NCI-H526 treated with DMSO at 0.1 percent for 48 hours (cell line): ENCODE results near the gene SHF.

Source experiments
- DNase-seq: peaks from one replicate; lab custom pipeline; 2025; lab: John Stamatoyannopoulos, UW

The SHF gene

DNA sequence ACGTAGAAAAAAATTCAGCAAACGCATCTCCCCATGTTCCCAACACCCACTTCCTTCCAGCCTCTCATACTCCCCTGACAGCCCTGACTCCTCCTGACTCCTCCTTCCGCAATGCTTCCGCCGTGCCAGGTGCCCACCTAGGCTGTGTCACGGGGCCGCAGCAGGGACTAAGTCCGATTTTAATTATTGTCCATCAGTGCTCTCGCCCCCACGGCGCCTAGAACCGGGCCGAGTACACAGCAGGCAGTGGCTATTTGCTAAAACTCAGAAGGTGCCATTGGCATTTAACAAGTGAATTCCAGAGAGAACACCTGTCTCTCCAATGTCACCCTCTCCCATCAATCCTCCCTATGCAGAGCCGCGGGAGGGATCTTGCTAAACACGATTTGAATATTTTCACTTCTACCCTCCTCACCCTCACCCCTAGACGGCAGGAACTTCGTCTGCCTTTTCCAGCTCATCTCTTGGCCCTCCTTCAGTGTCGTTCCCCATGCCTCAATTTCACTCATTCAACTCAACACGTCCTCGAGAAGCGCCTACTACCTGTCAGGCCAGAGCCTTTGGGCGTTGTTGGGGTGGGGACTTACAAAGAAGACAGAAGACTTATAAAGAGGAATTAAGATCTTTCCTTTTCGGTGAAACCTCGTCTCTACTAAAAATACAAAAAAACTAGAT lies 11.5 kb upstream of the SHF start:
- DNase-seq: peak; percentile 73

DNA sequence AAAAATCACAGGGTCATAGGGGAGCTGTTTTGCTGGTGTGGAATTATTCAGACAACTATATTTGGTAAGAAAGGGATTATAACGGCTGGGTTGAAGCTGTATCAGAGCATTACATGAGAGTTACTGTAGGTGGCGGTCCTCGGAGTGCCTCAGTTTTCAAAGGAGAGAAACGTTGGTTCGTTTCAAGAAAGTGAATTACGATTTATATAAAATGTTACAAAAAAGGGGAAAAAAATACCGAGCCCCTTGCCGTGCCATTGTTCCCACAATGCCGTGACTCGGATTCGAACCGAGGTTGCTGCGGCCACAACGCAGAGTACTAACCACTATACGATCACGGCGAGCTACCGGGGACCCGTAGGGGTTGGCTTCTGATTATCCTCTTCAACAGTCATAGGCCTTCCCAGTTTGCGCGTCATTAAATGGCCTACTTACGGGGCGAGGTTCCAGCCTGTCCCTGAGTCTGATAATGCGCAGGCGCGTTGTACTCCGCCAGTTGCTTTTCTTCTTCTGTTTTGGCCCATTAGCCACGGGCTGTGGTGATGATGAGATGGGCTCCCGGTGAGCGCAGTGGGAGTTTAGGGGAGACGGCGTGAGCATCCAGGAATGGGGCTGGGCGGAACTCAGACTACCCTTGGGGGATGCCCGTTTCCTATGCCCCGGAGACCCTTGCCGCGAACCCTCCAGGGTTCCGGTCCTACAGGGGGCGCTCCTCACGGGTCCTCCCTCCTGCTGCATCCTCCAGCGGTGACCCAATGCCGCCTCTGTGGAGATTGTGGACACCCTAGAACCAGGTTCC lies 10.8 kb upstream of the SHF start:
- DNase-seq: peak; percentile 91

DNA sequence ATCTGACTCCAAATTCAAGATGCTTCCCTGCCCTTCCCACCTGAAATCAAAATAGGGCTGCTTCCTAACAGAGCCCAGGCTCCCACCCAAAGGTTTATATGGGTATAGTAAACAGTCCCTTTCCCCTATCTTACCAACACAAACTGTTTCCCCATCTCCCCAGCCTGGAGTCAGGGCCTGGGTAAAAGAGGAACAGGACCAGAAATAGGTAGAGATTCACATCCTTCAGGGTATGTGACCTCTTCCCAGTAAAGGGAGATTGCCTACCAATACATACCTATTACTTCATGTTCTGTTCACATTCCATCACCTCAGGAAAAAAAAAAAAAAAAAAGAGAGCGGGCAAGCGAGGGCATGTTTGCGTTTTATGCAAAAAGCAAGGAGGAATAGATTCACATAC lies 9.7 kb upstream of the SHF start:
- peak; percentile 19 for DNase-seq

DNA sequence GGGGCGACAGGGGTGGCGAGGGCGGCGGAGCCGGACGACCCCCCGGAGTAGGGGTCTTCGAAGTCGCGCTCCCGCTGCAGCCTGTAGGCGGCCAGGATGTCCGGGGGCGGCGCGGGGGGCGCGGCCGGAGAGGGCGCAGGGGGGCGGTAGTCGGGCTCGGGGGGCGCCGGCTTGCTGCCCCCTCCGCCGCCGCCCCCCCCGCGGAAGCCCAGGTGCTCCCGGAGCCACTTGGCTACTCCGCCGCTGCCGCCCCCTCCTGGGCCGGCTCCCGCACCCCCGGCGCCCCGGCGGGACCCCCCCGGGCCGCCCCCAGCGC lies 230 bp downstream of the SHF start:
- no peak for DNase-seq

DNA sequence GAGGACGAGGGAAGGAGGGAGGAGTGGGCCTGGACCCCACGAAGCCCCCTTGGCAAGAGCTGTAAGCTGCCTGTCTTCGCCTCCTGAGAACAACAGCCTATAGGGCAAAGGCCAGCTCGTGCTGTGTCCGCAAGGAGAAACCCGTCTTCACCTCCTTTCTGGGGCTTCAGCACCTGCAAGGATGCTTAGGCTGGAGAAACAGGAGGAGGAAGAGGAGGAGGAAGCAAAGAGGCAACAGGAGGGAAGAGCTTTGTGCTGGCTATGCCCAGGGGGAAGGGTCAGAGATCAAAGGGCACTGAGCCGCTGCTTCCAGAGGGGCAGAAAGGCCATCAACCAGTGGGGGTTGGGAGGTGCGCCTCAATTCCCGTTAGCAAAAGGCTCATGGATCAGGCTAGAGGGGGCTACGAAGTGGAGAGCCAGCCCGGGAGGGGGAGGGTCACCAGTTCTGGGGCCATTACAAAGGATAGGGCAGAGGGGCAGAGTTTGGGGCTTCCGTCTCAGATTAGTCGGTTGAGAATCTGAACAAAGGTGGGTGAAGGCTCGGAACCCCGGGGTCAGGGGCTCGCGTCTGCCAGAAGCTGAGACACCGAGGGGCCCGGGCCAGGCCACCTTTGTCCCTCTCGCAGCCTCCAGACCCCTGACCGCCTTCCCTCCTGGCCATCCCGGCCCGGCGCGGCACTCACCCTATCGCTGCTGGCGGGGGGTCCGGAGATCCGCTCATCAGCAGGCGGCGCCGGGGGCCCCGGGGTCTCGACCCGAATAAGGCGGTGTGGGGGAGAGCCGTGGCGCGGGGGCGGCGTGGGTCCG lies 792 bp downstream of the SHF start:
- DNase-seq: no peak

DNA sequence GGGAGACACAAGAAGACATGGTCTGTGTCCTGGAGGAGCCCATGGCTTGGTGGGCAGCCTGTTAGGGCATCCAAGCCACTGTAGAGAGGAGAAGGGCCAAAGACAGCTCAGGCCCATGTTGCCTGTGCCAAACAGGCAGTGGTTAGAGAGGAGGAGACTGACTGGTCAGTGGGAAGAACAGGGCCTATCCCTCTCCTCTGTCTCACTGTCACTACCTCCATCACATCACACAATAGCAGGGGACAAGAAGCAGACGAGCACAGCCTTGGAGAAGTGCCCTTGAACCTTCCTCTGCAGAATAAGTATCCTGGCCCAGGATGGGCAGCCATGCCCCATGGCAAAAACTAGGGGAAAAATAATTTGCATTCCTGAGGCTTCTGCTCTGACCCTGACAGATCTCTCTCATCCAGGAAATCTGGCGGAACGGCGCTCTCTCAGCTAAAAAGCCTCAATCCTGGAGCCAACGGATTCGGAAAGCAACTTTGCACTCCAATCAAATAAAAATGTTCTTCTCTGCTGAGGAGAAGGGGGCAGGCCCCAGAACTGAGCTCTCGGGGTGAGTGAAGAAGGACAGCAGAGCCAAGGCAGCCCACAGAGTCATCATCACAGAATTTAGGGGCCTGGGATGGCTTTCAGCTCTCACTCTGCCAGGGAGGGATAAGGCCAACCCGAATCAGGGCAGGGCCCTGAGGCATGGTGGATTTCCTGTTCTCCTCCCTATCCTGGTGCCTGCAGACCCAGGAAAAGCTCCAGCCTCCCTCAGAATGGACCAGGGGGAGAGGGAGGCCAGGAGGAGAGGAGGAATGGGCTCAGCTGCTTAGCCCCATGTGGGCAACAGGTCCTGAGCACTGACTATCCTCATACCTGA lies 1.6 kb downstream of the SHF start:
- DNase-seq: no peak

DNA sequence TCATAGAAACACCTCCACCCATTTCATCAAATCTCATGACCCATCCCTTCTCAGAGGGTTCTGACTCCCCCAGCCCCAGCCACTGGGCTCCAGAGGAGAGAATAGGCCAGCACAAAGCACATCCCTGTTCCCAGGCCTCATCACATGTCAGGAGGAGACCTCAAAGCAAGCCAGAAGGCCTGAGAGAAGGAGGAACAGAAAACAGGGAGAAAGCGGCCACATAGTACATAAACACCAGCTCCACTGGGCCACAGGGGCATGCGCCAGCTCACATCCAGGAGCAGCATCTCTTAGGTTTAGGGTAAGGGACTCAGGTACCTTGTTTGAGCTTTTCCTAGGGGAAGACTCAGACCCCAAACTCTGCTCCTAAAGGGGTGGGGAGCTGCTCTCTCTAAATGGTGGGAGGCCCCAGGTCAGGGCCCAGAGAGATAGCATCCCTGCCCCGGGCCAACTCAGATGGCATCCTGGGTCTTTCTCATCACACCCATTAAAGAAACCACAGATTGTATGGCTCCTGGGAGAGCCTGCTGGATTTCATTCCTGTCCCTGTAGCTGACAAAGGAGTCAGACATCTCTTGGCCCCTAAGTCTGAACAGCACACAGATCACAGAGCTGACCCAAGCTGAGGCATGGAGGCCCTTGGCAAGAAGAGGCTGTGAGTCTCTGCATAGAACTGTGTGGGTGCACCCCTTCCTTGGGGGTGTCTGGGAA lies 2.5 kb downstream of the SHF start:
- no peak for DNase-seq

DNA sequence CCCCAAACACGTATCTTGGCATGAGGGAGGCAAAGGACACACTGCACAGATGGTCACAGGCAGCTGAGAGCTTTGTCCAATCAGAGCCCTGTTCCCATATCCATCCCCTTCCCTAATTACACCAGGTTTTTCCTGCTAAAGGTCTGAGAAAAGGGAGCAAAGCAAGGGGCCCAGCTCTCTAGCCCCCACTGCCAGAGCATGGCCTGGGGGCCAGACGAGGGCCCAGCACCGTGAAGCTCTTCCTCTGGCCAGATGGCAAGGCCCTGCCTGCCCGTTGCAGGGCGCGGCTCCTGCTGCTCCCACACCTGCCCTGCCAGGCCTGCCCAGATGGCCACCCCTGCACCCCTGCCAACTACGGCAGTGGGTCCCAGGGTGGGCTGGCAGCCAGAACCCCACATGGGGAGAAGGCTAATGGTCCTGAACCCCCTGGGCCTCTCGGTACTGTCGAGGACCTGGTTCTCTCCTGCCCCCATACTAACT lies 3.2 kb downstream of the SHF start:
- DNase-seq: no peak

DNA sequence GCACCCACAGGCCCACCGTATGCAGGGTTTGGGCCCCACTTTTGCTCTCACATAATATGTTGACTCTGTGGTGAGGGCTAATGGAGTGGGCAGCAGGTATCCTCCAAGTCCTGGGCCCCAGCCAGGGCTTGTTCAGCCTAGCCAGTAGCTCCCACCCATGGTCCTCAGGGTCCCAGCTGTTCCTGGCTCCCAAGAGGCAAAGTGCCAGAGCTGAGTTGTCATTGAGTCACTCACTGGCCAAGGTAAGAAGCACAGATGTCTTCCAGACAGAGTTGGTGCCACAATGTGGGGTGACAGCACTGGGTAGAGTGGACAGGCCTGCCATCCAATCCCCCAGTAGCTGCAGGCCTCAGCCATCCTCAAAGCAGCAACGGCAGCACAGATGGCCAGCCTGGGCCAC lies 4.3 kb downstream of the SHF start:
- DNase-seq: no peak

DNA sequence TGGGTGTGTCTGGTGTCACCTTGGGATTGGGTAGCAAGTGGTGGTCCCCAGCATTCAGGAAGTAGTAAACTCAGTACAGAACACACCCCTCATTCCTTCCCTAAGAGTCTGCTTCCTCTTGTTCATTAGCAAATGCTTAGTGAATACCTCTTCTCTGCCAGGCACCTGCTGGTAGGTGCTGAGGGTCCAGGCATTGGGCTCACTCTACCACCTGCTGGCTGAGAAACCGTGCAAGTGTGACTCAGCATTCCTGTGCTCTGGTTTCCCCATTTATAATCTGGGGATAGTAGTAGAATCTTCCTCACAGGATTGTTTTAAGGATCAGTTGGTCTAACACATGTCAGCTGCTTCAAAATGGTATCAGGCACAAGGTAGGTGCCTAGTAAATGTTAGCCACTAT lies 4.8 kb downstream of the SHF start:
- DNase-seq: no peak

DNA sequence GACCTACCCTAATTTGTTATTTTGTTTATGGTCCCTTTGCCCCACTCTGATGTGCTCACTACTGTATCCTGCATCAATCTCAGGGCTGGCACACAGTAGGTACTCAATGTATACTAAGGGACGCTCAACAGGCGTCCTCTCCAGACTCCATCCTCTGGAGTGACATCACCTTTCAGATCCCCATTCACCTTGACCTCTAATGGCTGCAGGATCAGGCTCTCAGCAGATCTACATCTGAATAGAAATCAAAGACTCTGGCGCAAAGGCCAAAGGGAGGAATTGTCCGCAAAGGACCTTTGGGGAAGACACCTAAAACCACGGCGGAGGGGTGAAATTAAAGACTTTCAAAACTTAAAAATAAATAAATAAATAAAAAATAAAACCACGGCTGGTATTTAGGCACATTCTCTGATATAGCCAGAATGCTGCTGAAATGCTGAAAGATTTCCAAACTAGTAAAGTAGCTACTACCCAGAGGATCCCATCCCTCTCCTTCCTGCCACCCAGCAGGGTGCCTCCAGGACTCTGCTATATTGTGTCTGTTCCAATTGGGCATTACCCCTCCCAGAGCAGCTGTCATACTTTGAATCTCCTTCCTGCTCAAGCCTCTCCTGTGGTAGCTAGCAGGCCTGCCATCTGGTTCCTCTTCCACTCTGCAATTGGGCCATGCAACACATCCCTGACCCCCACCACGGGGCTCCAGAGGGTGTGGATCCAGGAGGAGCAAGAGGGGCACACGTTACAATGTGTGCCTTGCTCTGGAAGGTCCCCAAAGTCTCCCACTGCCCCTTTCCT lies 6.1 kb downstream of the SHF start:
- DNase-seq: no peak

DNA sequence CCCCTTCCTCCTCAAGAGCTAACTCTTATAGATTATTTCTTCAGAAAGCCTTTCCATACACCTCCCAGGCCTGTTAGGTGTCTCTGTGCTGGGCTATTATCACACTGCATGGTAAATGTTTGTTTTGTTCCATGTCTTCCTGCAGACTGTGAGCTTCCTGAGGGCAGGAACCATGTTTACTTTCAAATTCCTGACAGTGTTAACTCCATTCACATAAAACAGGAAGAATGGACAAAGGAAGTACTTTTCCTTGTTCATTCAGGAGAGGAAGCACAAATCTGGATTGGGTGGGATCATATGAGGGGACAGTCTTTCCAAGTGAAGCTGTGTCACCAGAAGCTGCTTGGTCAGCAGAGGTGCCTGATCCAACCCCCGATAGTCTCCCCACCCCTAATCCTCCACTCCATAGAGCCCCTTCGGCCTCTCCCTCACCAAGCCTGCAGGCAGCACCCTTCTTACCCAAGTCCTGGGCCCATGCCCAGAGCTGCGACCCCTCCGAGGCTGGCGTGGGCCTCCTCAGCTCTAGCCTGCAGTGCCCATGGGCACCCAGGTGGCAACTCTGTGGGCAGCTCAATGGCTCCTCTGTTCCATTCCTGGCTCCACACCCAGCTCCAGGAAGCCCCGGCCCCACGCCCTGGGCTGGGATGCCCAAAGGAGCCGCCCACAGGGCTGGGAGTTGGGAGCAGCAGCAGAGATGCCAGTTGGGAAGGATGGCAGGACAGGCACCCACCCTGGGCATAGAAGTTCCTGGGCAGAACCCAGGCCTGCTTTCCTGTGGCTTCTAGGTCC lies 6.9 kb downstream of the SHF start:
- DNase-seq: no peak

DNA sequence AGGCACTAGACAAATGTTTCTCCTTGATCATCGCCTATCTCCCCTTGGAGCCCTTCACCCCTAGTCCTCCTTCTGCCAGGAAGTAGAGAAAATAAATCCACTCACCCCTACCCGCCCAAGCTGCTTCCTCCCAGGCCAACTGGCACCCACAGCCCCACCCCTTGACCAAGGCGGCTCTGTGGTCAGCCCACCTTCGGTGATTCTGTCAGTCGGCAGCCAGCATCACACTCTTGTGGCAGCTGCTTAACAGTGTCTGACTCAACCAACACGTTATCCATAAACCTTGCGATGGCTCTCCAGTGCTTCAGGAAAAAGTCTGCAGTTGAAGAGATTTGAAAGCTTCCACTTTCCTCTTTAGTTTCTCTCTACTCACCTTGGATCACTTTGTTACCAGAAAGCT lies 7.6 kb downstream of the SHF start:
- DNase-seq: no peak

DNA sequence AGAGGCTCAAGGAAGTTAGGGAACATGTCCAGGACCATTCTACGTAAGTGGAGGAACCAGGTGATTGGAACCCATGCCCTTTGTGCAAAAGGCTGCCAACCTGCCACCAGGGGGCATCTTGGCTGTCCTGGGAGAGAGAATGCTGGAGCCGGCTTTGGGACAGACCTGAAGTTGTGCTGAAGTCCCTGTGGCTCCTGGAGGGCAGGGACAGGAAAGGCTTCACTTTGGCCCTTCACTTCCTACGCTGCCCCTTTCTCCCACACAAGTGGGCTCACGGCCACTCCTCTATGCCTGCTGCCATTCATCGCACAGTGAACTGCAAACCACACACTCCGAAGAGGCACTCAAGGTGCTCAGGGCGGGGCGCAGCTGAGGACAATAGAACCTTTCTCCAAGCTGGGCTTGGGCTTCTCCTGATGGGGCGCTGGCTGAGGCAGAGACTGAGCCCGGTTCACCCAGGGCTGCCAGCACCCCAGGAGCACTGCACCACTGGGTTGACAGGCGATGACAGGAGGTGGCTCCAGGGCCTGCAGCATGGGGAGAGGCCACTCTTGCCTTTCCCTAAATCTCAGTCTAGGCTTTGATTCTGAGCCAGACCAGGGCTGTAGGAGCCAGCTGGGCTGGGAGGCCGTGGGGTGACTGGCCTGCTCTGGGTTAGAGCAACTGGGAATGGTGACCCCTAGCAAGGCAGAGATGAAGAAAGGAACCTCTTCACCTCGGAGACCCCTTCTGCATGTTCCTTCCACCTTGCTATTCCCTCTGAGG lies 8.4 kb downstream of the SHF start:
- DNase-seq: no peak

DNA sequence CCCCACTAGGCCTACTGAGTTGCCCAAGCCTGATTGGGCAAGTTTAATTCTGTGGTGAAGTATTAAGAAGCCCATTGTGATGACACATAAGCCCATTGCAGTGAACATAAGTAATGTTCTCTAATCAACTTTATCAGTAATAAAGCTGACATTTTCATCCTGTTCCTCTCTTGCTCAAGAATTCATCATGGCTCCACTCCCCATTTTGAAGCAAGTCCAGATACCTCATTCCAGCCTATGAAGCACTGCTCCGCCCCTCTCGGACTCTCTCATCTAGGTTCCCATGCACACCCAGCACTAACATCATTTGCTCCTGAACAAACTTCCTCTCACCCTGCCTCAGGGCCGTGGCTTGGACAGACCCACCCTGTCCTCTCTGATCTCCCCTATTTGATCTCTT lies 10.5 kb downstream of the SHF start:
- no peak for DNase-seq

DNA sequence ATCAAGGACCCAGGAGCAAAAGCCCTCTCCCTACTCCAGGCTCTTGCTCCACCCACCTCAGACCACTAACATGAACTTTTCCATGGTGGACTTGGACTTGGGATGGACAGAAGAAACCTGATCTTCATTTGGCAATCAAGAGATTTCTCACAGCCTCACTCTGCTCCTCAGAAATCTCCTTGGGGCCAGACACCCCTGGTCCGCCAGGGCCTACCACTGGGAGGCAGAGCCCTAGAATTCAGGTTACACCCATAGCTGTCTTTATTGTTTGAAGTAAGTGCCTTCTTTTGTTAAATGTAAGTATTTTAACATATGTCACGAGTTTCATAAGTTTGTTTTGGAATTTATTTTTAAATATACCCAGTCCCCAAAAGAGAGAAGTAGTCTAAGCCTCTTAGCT lies 13.2 kb downstream of the SHF start:
- no peak for DNase-seq

DNA sequence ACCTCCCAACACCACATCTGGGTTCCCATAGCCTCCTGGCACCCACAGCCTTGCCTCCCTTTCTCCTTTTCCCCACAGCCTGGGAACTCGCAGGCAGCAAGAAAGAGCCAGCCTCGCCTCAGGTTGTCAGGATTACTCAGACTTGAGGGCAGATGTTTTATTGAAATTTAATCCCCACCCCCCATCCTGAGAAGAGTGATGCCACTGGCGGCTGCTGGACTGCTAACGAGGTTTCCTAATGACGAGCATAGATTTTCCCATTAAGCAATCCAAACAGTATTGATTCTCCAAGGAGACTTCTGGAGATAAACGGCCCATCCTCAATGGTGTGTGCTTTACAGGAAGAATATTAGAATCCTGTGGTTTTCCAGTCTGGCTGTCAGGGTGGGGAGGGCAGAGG lies 13.7 kb downstream of the SHF start:
- DNase-seq: no peak

DNA sequence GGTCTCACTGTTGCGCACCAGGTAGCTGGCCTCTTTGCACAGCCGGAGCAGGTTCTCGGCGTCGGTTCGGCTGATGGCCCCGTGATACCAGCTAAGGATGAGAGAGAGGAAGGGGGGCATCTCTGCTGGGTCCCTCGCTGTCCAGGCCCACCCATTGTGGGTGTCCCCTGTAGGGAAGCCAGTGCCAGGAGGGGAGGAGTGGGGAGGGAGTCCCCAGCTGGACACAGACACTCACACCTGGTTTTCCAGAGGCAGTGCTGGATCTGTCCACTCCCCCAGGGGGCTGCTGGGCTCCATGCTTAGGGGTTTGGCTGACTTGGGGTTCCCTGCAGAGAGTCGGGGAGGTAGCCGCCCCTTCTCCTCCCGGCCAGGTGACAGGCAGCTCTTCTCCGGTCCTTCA lies 15.9 kb downstream of the SHF start:
- no peak for DNase-seq
